ENCODE results near the gene NOTO. TPM values are rescaled to one million over a fixed set of nuclear protein-coding genes. Genes with fewer than 3 reads are reported as not detected.

The NOTO gene
- total and polyA plus RNA-seq, 2 donors (not counting 3 experiments of a cell fraction or from before 2014, with no cell fraction given) = not detected

DNA sequence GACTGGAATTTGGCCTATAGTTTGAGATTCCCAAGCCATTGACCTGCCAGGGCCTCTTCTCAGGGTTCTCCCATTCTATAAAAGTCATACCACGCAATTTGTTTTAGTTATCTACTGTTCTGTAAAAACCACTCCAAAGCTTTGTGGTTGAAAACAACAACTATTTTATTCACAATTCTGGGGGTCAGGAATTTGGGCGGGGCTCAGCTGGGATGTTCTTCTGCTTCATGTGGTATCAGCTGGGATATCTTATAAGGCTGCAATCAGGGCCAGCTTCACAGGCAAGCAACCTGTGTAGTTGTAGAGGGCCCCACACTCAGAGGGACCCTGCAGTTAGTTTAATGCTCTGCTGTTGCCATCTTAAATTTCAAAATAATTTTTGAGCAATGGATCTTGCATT, 16.4 kb upstream of the NOTO start:
- BruUV-seq (replicated peaks) = no TSS peak
- POLR2A ChIA-PET = no interaction called here
- intact Hi-C loops (cut with micrococcal nuclease) = no loop called here
- Histone ChIP-seq H3K9me3 (replicated peaks; ENCODE audit: control insufficient read depth, insufficient read depth, low read length) (no peaks in the 10 kb centered on the region), H3K4me3 (replicated peaks in 1 of 3; ENCODE audit: insufficient read depth in 1 of 3, low read depth in 1 of 3, low read length in 3 of 3) (no peak overlapping the region), H3K4me2 (ENCODE audit: insufficient read depth, low read length) (no peak overlapping the region), H2AFZ (ENCODE audit: low read depth, low read length) (no peak overlapping the region), H3K4me1 (ENCODE audit: control insufficient read depth, extremely low read depth, insufficient read depth, low read length) (no peaks in the 10 kb centered on the region), H3K79me2 (ENCODE audit: control insufficient read depth, insufficient read depth, low read length) (no peaks in the 10 kb centered on the region), H4K20me1 (replicated peaks; ENCODE audit: control insufficient read depth, extremely low read depth, insufficient read depth, low read length) (no peaks in the 10 kb centered on the region), H3K9me1 (replicated peaks; ENCODE audit: control insufficient read depth, extremely low read depth, insufficient read depth, low read length) (no peaks in the 10 kb centered on the region), H3K27ac (ENCODE audit: insufficient read depth, low read depth, low read length) (no peak overlapping the region), H3K9ac (replicated peaks; ENCODE audit: extremely low read depth, insufficient read depth, low read length) (no peak overlapping the region), H3K36me3 (ENCODE audit: control insufficient read depth in 2 of 2, extremely low read depth in 1 of 2, insufficient read depth in 2 of 2, low read length in 2 of 2) (no peaks in the 10 kb centered on the region), H3K27me3 (ENCODE audit: control insufficient read depth in 2 of 2, insufficient read depth in 2 of 2, low read length in 2 of 2) (peaks cover 21 to 25% of the 10 kb centered on the region in 2 experiments)
- DNase-seq (ENCODE audit: low read depth, low spot score) (no peak), FAIRE-seq (no peak)
- TF ChIP-seq JUN (IDR thresholded peaks at IDR 0.05; ENCODE audit: borderline replicate concordance, insufficient read depth, insufficient read length, low read depth) (no peak), GATA2 (IDR thresholded peaks at IDR 0.05; ENCODE audit: insufficient read depth, insufficient read length, low read depth, low read length) (no peak), MYC (IDR thresholded peaks at IDR 0.05; ENCODE audit: low read depth, low read length) (no peak), POLR2AphosphoS5 (IDR thresholded peaks at IDR 0.05; ENCODE audit: insufficient read depth, low read depth, low read length) (no peak), FOS (IDR thresholded peaks at IDR 0.05; ENCODE audit: borderline replicate concordance, insufficient read depth, low read length) (no peak), POLR2A (IDR thresholded peaks at IDR 0.05; ENCODE audit: low read depth, low read length) (no peak), MAX (IDR thresholded peaks at IDR 0.05; ENCODE audit: insufficient read depth, insufficient read length) (no peak), EZH2 (IDR thresholded peaks at IDR 0.05; ENCODE audit: borderline replicate concordance, low read depth, low read length, severe bottlenecking) (no peak)
- TF ChIP-seq, protein P1, sequence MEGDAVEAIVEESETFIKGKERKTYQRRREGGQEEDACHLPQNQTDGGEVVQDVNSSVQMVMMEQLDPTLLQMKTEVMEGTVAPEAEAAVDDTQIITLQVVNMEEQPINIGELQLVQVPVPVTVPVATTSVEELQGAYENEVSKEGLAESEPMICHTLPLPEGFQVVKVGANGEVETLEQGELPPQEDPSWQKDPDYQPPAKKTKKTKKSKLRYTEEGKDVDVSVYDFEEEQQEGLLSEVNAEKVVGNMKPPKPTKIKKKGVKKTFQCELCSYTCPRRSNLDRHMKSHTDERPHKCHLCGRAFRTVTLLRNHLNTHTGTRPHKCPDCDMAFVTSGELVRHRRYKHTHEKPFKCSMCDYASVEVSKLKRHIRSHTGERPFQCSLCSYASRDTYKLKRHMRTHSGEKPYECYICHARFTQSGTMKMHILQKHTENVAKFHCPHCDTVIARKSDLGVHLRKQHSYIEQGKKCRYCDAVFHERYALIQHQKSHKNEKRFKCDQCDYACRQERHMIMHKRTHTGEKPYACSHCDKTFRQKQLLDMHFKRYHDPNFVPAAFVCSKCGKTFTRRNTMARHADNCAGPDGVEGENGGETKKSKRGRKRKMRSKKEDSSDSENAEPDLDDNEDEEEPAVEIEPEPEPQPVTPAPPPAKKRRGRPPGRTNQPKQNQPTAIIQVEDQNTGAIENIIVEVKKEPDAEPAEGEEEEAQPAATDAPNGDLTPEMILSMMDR (IDR thresholded peaks at IDR 0.05; ENCODE audit: extremely low read depth in 1 of 2, insufficient read depth in 1 of 2, low read depth in 1 of 2, low read length in 2 of 2) = no peak
- dilution Hi-C loops (cut with MboI; ENCODE audit: extremely low pct_ligation_motif_present, low sequenced_read_pairs) = no loop called here
- CTCF ChIA-PET = interaction anchor here (1.4 to 1.7 kb wide), 2 partner anchors 9 to 293 kb away, joined by 3 to 6 read pairs; no protein-coding TSS in a partner anchor

All from endothelial cell of umbilical vein (primary cell).